Subcutaneous adipose tissue (tissue), 4 donors: ENCODE measurements around the gene MTMR1. TPM values are rescaled to one million over a fixed set of nuclear protein-coding genes. Genes with fewer than 3 reads are reported as not detected.

ENCODE experiments used
- CTCF ChIP-seq: fragments of 450-650 bp; IDR thresholded peaks from one replicate; pipeline ENCODE4 v1.5.1; 2016; ENCODE audit warnings: low read depth, mild to moderate bottlenecking, control low read depth, antibody characterized with exemption, moderate library complexity
- total RNA-seq, 4 donors: library from RNA; depleted of rRNA; stranded (reverse); fragments of >200 nt; gene quantifications; one replicate each; pipeline ENCODE4 v1.1.0, GENCODE V29; 2016

Gene MTMR1
- total RNA-seq, 4 donors from 2014 or later, result 13.4 to 16.8 (median 15.0) TPM

GRCh38 chrX:150790021-150790420 lies 96.8 kb downstream of the MTMR1 start:
- no peak for TF ChIP-seq CTCF

GRCh38 chrX:150792949-150793527 lies 99.8 kb downstream of the MTMR1 start:
- TF ChIP-seq CTCF, result no peak

GRCh38 chrX:150805736-150806135 lies 112.5 kb downstream of the MTMR1 start:
- TF ChIP-seq CTCF, result no peak

- TF ChIP-seq CTCF, result no peak
Observed at GRCh38 chrX:150806827-150807226, 113.6 kb downstream of the MTMR1 start.

GRCh38 chrX:150813922-150814321 lies 120.7 kb downstream of the MTMR1 start:
- TF ChIP-seq CTCF, result no peak

Other genes starting within 250 kb of the MTMR1 start
- 10 to 100 TPM; 13.9 to 21.1 (median 16.2) TPM for gene MTM1, start 124.8 kb upstream of the MTMR1 start, total RNA-seq
- 10 to 100 TPM; 38.6 to 88.1 (median 72.9) TPM for gene CD99L2, start 205.3 kb downstream of the MTMR1 start, total RNA-seq